ENCODE data around the gene KANSL3.

GRCh38 chr2:96668771-96669170 lies 30.7 kb upstream of the KANSL3 start:
- TF ChIP-seq TAF1 (IDR thresholded peaks at IDR 0.05; ENCODE audit: low read depth) (no peak), YY1 (IDR thresholded peaks at IDR 0.05; ENCODE audit: low read depth) (no peak), TCF12 (IDR thresholded peaks at IDR 0.05; ENCODE audit: low read depth) (no peak), ZBTB7A (IDR thresholded peaks at IDR 0.05; ENCODE audit: low read depth) (no peak), CEBPB (IDR thresholded peaks at IDR 0.05) (no peak), MAX (IDR thresholded peaks at IDR 0.05) (no peak), NFIC (IDR thresholded peaks at IDR 0.05) (no peak), CREB1 (IDR thresholded peaks at IDR 0.05; ENCODE audit: low read depth) (no peak)
